ENCODE data around the gene ZNF280C.

Gene ZNF280C

GRCh38 chrX:130174937-130175336 is 93.8 kb downstream of the ZNF280C start:
- TF ChIP-seq CTCF (IDR thresholded peaks at IDR 0.05; ENCODE audit: borderline replicate concordance, control extremely low read depth, extremely low read depth, insufficient read depth, missing control alignments): no peak
- in situ Hi-C loops (cut with MboI; ENCODE audit: low sequenced_read_pairs, unreplicated experiment): loop anchor here (25.0 kb wide), 1 partner anchor 563 kb away; no protein-coding TSS in a partner anchor
- DNase-seq (ENCODE audit: low spot score): no peak

- in situ Hi-C loops (cut with MboI; ENCODE audit: low sequenced_read_pairs, unreplicated experiment): no loop called here
- DNase-seq (ENCODE audit: low spot score): no peak
- TF ChIP-seq CTCF (IDR thresholded peaks at IDR 0.05; ENCODE audit: borderline replicate concordance, control extremely low read depth, extremely low read depth, insufficient read depth, missing control alignments): no peak
Observed at GRCh38 chrX:130174045-130174704, 94.5 kb downstream of the ZNF280C start.

- in situ Hi-C loops (cut with MboI; ENCODE audit: low sequenced_read_pairs, unreplicated experiment): no loop called here
- no peak for TF ChIP-seq CTCF (IDR thresholded peaks at IDR 0.05; ENCODE audit: borderline replicate concordance, control extremely low read depth, extremely low read depth, insufficient read depth, missing control alignments)
- peak; percentile 69 for DNase-seq (ENCODE audit: low spot score)
Observed at GRCh38 chrX:130173190-130173895, 95.4 kb downstream of the ZNF280C start.

- TF ChIP-seq CTCF (IDR thresholded peaks at IDR 0.05; ENCODE audit: borderline replicate concordance, control extremely low read depth, extremely low read depth, insufficient read depth, missing control alignments): no peak
- DNase-seq (ENCODE audit: low spot score): no peak
- in situ Hi-C loops (cut with MboI; ENCODE audit: low sequenced_read_pairs, unreplicated experiment): no loop called here
Observed at GRCh38 chrX:130172127-130172845, 96.4 kb downstream of the ZNF280C start.

GRCh38 chrX:130171446-130172126 is 97.1 kb downstream of the ZNF280C start, which contains the start of gene RAB33A:
TSS of gene RAB33A (plus strand) at chrX:130171962. CDS start at chrX:130172063, 101 bp downstream.
- peak; percentile 50 for DNase-seq (ENCODE audit: low spot score)
- TF ChIP-seq CTCF (IDR thresholded peaks at IDR 0.05; ENCODE audit: borderline replicate concordance, control extremely low read depth, extremely low read depth, insufficient read depth, missing control alignments): no peak
- in situ Hi-C loops (cut with MboI; ENCODE audit: low sequenced_read_pairs, unreplicated experiment): no loop called here

Data from GM13976 (cell line).